H1 (cell line): ENCODE measurements around the gene TP63. TPM values are rescaled to one million over a fixed set of nuclear protein-coding genes. Genes with fewer than 3 reads are reported as not detected.

Experiments
- CTCF ChIA-PET: fragments of 300-600 bp; sonication (Branson Sonifier 250); formaldehyde crosslinking; loops from one replicate; lab custom pipeline; 2021; ENCODE audit not compliant: partially characterized antibody; lab: Charles Lee
- POLR2A ChIA-PET: fragments of 300-600 bp; sonication (Branson Sonifier 250); formaldehyde crosslinking; loops from one replicate; lab custom pipeline; 2021; ENCODE audit warnings: inconsistent platforms; ENCODE audit not compliant: partially characterized antibody; lab: Charles Lee
- DNase-seq, 2 experiments: peaks; one replicate each; pipeline versions ENCODE4 v3.0.0 to v3.0.0-alpha.2; 2010 to 2022; ENCODE audit warnings: low spot score in 2 of 2, low read depth in 1 of 2, mixed read lengths in 1 of 2
- FAIRE-seq: peaks from 2 replicates; lab custom pipeline; 2011; peaks lifted over from hg19 to GRCh38; lab: Jason Lieb, UNC
- H2AFZ ChIP-seq: 2 replicates; pipeline ENCODE4 v1.8.1; 2012; ENCODE audit warnings: low read length, inconsistent platforms
- H2AK5ac ChIP-seq: 2 replicates; pipeline ENCODE4 v1.6.1; 2013; ENCODE audit warnings: low read depth, low read length
- H2BK120ac ChIP-seq: replicated peaks from 2 replicates; pipeline ENCODE3; 2013; ENCODE audit warnings: low read depth, low read length, inconsistent platforms
- H2BK12ac ChIP-seq: 2 replicates; pipeline ENCODE4 v1.6.1; 2013; ENCODE audit warnings: low read depth, low read length
- H2BK15ac ChIP-seq: 2 replicates; pipeline ENCODE4 v1.6.1; 2013; ENCODE audit warnings: low read length
- H2BK20ac ChIP-seq: 2 replicates; pipeline ENCODE4 v1.6.1; 2013; ENCODE audit warnings: low read length
- H2BK5ac ChIP-seq: 2 replicates; pipeline ENCODE4 v1.6.1; 2013; ENCODE audit warnings: low read depth, low read length
- H3K14ac ChIP-seq: 2 replicates; pipeline ENCODE4 v1.6.1; 2013; ENCODE audit warnings: inconsistent platforms; ENCODE audit not compliant: insufficient read length
- H3K18ac ChIP-seq: 2 replicates; pipeline ENCODE4 v1.6.1; 2013; ENCODE audit warnings: low read length; ENCODE audit errors: extremely low read depth
- H3K23ac ChIP-seq: 2 replicates; pipeline ENCODE4 v1.6.1; 2013; ENCODE audit warnings: inconsistent platforms; ENCODE audit not compliant: insufficient read length
- H3K23me2 ChIP-seq: 2 replicates; pipeline ENCODE4 v1.6.1; 2013; ENCODE audit warnings: low read depth, low read length
- H3K27ac ChIP-seq: 2 replicates; pipeline ENCODE4 v1.6.1; 2011; ENCODE audit warnings: low read depth, low read length, inconsistent platforms
- H3K27me3 ChIP-seq, 4 experiments: replicated peaks in 1 of 4; 1 replicate in 1 of 4; 2 replicates in 3 of 4; pipeline versions ENCODE4 v1.6.1 to v1.8.1; 2011 to 2013; ENCODE audit warnings: low read length in 3 of 4, mild to moderate bottlenecking in 3 of 4, inconsistent platforms in 2 of 4, mixed read lengths in 2 of 4, moderate library complexity in 1 of 4; ENCODE audit not compliant: control insufficient read depth in 3 of 4, insufficient read depth in 3 of 4; ENCODE audit errors: extremely low read depth in 1 of 4
- H3K36me3 ChIP-seq, 4 experiments: 2 replicates each; pipeline versions ENCODE4 v1.6.1 to v1.8.1; 2011 to 2013; ENCODE audit warnings: mild to moderate bottlenecking in 4 of 4, low read length in 3 of 4, moderate library complexity in 2 of 4, control low read depth in 1 of 4, inconsistent platforms in 1 of 4; ENCODE audit not compliant: insufficient read depth in 4 of 4, control insufficient read depth in 2 of 4
- H3K4ac ChIP-seq: replicated peaks from 2 replicates; pipeline ENCODE3; 2013; ENCODE audit warnings: low read length, low read depth, mixed read lengths, inconsistent platforms; ENCODE audit not compliant: insufficient read length
- H3K4me1 ChIP-seq, 4 experiments: replicated peaks in 1 of 4; 1 replicate in 1 of 4; 2 replicates in 3 of 4; pipeline versions ENCODE4 v1.6.1 to v1.8.1; 2011 to 2013; ENCODE audit warnings: low read length in 3 of 4, inconsistent platforms in 2 of 4, mixed read lengths in 1 of 4; ENCODE audit not compliant: insufficient read depth in 4 of 4, control insufficient read depth in 3 of 4
- H3K4me2 ChIP-seq, 2 experiments: 2 replicates each; pipeline versions ENCODE4 v1.6.1 to v1.8.1; 2011 to 2013; ENCODE audit warnings: low read depth in 2 of 2, low read length in 2 of 2, control low read depth in 1 of 2, inconsistent platforms in 1 of 2, mild to moderate bottlenecking in 1 of 2; ENCODE audit not compliant: insufficient read depth in 1 of 2
- H3K4me3 ChIP-seq, 4 experiments: fragments of 200-600, 300-600 bp in 1 of 4; sonication (generic), shearing (Covaris generic), sonication (Bioruptor Twin) in 1 of 4; 2 replicates each; pipeline versions ENCODE4 v1.5.1 to v1.8.1; 2011 to 2016; ENCODE audit warnings: low read length in 4 of 4, low read depth in 3 of 4, control low read depth in 2 of 4, inconsistent platforms in 2 of 4, mild to moderate bottlenecking in 2 of 4, mixed read lengths in 1 of 4, moderate library complexity in 1 of 4; ENCODE audit not compliant: insufficient read depth in 2 of 4; ENCODE audit errors: extremely low read depth in 1 of 4
- H3K56ac ChIP-seq: replicated peaks from 2 replicates; pipeline ENCODE3; 2013; ENCODE audit warnings: low read depth, mild to moderate bottlenecking, mixed read lengths, low read length, inconsistent platforms; ENCODE audit not compliant: insufficient read length
- H3K79me1 ChIP-seq: 2 replicates; pipeline ENCODE4 v1.6.1; 2013; ENCODE audit warnings: low read depth, low read length, control low read depth
- H3K79me2 ChIP-seq, 2 experiments: 2 replicates each; pipeline versions ENCODE4 v1.6.1 to v1.8.1; 2012 to 2013; ENCODE audit warnings: low read length in 2 of 2, mild to moderate bottlenecking in 2 of 2, inconsistent platforms in 1 of 2; ENCODE audit not compliant: insufficient read depth in 2 of 2, control insufficient read depth in 1 of 2
- H3K9ac ChIP-seq, 4 experiments: replicated peaks in 1 of 4; 1 replicate in 1 of 4; 2 replicates in 3 of 4; pipeline versions ENCODE4 v1.6.1 to v1.8.1; 2011 to 2013; ENCODE audit warnings: low read depth in 3 of 4, low read length in 3 of 4, control low read depth in 2 of 4, mild to moderate bottlenecking in 2 of 4, moderate library complexity in 2 of 4, inconsistent platforms in 1 of 4; ENCODE audit errors: extremely low read depth in 1 of 4
- H3K9me3 ChIP-seq, 2 experiments: 2 replicates each; pipeline versions ENCODE4 v1.6.1 to v1.8.1; 2012 to 2013; ENCODE audit warnings: mild to moderate bottlenecking in 2 of 2, moderate library complexity in 2 of 2, control low read depth in 1 of 2, inconsistent platforms in 1 of 2, low read depth in 1 of 2, low read length in 1 of 2, mixed read lengths in 1 of 2; ENCODE audit not compliant: insufficient read depth in 2 of 2
- H4K20me1 ChIP-seq, 2 experiments: replicated peaks in 1 of 2; 2 replicates each; pipeline versions ENCODE3 to v1.8.1; 2011 to 2013; ENCODE audit warnings: inconsistent platforms in 2 of 2, low read length in 2 of 2, mild to moderate bottlenecking in 1 of 2; ENCODE audit not compliant: insufficient read depth in 2 of 2, control insufficient read depth in 1 of 2
- H4K5ac ChIP-seq: 2 replicates; pipeline ENCODE4 v1.6.1; 2013; ENCODE audit warnings: low read length, low read depth, mixed read lengths, inconsistent platforms; ENCODE audit not compliant: insufficient read length
- H4K8ac ChIP-seq: 2 replicates; pipeline ENCODE4 v1.8.0; 2013; ENCODE audit warnings: mild to moderate bottlenecking, moderate library complexity, low read length, inconsistent platforms; ENCODE audit not compliant: insufficient read depth; ENCODE audit errors: extremely low read depth
- H4K91ac ChIP-seq: replicated peaks from 2 replicates; pipeline ENCODE3; 2013; ENCODE audit warnings: low read length, mixed read lengths, inconsistent platforms; ENCODE audit not compliant: insufficient read length
- MAFK ChIP-seq: IDR thresholded peaks from 2 replicates; pipeline ENCODE4 v1.6.1; 2012; ENCODE audit warnings: low read depth, mild to moderate bottlenecking, improper control_type of control experiment, low read length
- polyA plus RNA-seq, 7 experiments: library from polyadenylated mRNA; depleted of rRNA in 3 of 7; stranded (reverse) in 5 of 7; unstranded in 2 of 7; fragments of >200 nt in 5 of 7; fragments of 200-250 nt in 2 of 7; gene quantifications; 1 replicate in 5 of 7; 2 replicates in 1 of 7; 4 replicates in 1 of 7; pipeline versions ENCODE4 v1.2.1 to v1.2.3, GENCODE V29; 2011 to 2013; ENCODE audit warnings: missing spikeins in 2 of 7, mixed read lengths in 2 of 7
- total RNA-seq: library from RNA; stranded (reverse); fragmentation: NEBNext Ultra II Directional; extraction: Animal tissue kit (Norgen Biotek cat#: 25700); gene quantifications from 2 replicates; pipeline ENCODE4 v1.2.1, GENCODE V29; 2021
- TF ChIP-seq, protein P1 (sequence below): fragments of 300-600 bp; sonication (generic); IDR thresholded peaks from 2 replicates; pipeline ENCODE4 v1.7.1; 2012; ENCODE audit warnings: low read length, moderate library complexity, mild to moderate bottlenecking, inconsistent platforms; ENCODE audit not compliant: insufficient replicate concordance

Gene TP63
- total and polyA plus RNA-seq, 2 of the 8 experiments (the other 6 are each of a cell fraction or from before 2014, with no cell fraction given), result not detected

DNA sequence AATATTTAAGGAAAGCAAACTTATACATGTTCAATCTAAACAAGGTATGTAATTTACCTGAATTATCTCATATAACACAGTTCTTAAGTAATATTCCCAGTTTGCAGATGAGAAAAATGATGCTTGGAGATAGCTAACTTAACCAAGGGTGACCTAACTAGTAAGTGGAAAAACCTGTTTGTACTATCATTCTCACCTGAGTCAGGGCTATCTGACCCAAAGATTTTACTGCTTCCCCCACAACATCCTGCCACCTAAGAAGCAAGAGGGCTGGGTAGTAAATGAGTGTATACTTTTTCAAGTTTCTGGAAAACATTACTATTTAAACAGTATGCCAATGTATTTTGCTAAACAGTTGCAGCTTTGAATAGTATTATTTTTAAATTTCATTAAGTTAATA, 10.6 kb downstream of the TP63 start:
- Histone ChIP-seq H4K8ac (no peak overlapping the region), H2AK5ac (no peak overlapping the region), H2BK12ac (no peak overlapping the region), H3K56ac (no peak overlapping the region), H2BK15ac (no peak overlapping the region), H3K18ac (no peak overlapping the region), H4K20me1 (no peaks in the 10 kb centered on the region), H3K4me2 (no peak overlapping the region), H2BK5ac (no peak overlapping the region), H4K91ac (no peak overlapping the region), H3K4me3 (no peak overlapping the region), H2BK120ac (no peak overlapping the region), H3K27ac (no peak overlapping the region), H2AFZ (no peak overlapping the region), H4K5ac (no peak overlapping the region), H3K36me3 (no peaks in the 10 kb centered on the region), H3K23me2 (no peaks in the 10 kb centered on the region), H3K27me3 (no peaks in the 10 kb centered on the region), H3K9ac (no peak overlapping the region), H3K23ac (no peak overlapping the region), H3K4ac (no peak overlapping the region), H3K79me2 (no peaks in the 10 kb centered on the region), H3K4me1 (no peaks in the 10 kb centered on the region), H3K79me1 (no peaks in the 10 kb centered on the region), H3K9me3 (no peaks in the 10 kb centered on the region), H3K14ac (no peak overlapping the region), H2BK20ac (no peak overlapping the region)
- DNase-seq (no peak), FAIRE-seq (no peak)
- CTCF ChIA-PET, result no interaction called here
- POLR2A ChIA-PET, result no interaction called here
- TF ChIP-seq MAFK, result 0 out of 2 replicates have a peak, but pooled peaks have one; percentile 4
- TF ChIP-seq, protein P1, sequence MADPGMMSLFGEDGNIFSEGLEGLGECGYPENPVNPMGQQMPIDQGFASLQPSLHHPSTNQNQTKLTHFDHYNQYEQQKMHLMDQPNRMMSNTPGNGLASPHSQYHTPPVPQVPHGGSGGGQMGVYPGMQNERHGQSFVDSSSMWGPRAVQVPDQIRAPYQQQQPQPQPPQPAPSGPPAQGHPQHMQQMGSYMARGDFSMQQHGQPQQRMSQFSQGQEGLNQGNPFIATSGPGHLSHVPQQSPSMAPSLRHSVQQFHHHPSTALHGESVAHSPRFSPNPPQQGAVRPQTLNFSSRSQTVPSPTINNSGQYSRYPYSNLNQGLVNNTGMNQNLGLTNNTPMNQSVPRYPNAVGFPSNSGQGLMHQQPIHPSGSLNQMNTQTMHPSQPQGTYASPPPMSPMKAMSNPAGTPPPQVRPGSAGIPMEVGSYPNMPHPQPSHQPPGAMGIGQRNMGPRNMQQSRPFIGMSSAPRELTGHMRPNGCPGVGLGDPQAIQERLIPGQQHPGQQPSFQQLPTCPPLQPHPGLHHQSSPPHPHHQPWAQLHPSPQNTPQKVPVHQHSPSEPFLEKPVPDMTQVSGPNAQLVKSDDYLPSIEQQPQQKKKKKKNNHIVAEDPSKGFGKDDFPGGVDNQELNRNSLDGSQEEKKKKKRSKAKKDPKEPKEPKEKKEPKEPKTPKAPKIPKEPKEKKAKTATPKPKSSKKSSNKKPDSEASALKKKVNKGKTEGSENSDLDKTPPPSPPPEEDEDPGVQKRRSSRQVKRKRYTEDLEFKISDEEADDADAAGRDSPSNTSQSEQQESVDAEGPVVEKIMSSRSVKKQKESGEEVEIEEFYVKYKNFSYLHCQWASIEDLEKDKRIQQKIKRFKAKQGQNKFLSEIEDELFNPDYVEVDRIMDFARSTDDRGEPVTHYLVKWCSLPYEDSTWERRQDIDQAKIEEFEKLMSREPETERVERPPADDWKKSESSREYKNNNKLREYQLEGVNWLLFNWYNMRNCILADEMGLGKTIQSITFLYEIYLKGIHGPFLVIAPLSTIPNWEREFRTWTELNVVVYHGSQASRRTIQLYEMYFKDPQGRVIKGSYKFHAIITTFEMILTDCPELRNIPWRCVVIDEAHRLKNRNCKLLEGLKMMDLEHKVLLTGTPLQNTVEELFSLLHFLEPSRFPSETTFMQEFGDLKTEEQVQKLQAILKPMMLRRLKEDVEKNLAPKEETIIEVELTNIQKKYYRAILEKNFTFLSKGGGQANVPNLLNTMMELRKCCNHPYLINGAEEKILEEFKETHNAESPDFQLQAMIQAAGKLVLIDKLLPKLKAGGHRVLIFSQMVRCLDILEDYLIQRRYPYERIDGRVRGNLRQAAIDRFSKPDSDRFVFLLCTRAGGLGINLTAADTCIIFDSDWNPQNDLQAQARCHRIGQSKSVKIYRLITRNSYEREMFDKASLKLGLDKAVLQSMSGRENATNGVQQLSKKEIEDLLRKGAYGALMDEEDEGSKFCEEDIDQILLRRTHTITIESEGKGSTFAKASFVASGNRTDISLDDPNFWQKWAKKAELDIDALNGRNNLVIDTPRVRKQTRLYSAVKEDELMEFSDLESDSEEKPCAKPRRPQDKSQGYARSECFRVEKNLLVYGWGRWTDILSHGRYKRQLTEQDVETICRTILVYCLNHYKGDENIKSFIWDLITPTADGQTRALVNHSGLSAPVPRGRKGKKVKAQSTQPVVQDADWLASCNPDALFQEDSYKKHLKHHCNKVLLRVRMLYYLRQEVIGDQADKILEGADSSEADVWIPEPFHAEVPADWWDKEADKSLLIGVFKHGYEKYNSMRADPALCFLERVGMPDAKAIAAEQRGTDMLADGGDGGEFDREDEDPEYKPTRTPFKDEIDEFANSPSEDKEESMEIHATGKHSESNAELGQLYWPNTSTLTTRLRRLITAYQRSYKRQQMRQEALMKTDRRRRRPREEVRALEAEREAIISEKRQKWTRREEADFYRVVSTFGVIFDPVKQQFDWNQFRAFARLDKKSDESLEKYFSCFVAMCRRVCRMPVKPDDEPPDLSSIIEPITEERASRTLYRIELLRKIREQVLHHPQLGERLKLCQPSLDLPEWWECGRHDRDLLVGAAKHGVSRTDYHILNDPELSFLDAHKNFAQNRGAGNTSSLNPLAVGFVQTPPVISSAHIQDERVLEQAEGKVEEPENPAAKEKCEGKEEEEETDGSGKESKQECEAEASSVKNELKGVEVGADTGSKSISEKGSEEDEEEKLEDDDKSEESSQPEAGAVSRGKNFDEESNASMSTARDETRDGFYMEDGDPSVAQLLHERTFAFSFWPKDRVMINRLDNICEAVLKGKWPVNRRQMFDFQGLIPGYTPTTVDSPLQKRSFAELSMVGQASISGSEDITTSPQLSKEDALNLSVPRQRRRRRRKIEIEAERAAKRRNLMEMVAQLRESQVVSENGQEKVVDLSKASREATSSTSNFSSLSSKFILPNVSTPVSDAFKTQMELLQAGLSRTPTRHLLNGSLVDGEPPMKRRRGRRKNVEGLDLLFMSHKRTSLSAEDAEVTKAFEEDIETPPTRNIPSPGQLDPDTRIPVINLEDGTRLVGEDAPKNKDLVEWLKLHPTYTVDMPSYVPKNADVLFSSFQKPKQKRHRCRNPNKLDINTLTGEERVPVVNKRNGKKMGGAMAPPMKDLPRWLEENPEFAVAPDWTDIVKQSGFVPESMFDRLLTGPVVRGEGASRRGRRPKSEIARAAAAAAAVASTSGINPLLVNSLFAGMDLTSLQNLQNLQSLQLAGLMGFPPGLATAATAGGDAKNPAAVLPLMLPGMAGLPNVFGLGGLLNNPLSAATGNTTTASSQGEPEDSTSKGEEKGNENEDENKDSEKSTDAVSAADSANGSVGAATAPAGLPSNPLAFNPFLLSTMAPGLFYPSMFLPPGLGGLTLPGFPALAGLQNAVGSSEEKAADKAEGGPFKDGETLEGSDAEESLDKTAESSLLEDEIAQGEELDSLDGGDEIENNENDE, result no peak
